AG04449 (cell line): ENCODE results near the gene RPL22.

ENCODE experiments used
- CTCF ChIA-PET: fragments of 350-600 bp; formaldehyde crosslinking; extraction: SDS; loops from one replicate; lab custom pipeline; 2021; ENCODE audit warnings: antibody characterized with exemption; lab: Yijun Ruan, JAX
- POLR2A ChIA-PET: fragments of 400-600, 350-600 bp; formaldehyde crosslinking; extraction: SDS; loops from one replicate; lab custom pipeline; 2020; ENCODE audit warnings: antibody characterized with exemption, inconsistent platforms; lab: Yijun Ruan, JAX
- DNase-seq: peaks from one replicate; pipeline ENCODE4 v3.0.0-alpha.2; 2010; ENCODE audit warnings: low read depth, low spot score
- H3K4me3 ChIP-seq: 2 replicates; pipeline ENCODE4 v1.5.1; 2011; ENCODE audit warnings: low read depth, mild to moderate bottlenecking, control low read depth, low read length
- TF ChIP-seq, protein P1 (sequence below): IDR thresholded peaks from one replicate; pipeline ENCODE4 v1.5.1; 2011; ENCODE audit warnings: mild to moderate bottlenecking, moderate library complexity, low read length, control low read depth, inconsistent platforms; ENCODE audit not compliant: insufficient read depth; ENCODE audit errors: missing control alignments

RPL22 gene

DNA sequence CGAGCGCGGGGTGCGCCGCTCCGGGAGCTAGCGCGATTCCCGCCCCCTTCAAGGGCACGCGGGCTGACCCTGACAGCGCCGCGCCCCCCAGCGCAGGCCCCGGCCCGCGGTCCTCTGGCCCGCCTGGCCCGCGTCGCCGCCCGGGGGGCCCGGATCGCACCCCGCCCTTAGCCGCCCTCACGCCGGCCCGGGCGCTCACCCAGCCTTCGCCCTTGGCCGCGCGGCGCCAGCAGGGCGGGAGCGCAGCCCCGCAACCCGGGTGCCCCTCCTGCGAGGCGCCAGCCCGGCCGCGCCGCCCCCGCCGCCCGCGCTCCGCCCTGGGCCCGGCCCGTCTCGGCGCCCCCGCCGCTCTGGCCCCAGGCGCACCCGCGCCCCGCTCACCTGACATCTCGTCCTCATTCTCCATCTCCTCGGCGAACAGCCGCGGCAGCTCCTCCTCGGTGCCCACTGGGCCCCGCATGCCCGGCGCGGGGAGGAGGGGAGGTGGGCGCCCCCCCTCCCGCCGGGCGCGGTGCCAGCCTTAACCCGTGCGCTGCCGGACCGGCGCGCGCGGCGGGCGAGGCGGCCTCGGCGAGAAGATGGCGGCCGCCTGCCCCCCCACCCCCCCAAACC, 19.7 kb downstream of the RPL22 start:
- TF ChIP-seq, protein P1, sequence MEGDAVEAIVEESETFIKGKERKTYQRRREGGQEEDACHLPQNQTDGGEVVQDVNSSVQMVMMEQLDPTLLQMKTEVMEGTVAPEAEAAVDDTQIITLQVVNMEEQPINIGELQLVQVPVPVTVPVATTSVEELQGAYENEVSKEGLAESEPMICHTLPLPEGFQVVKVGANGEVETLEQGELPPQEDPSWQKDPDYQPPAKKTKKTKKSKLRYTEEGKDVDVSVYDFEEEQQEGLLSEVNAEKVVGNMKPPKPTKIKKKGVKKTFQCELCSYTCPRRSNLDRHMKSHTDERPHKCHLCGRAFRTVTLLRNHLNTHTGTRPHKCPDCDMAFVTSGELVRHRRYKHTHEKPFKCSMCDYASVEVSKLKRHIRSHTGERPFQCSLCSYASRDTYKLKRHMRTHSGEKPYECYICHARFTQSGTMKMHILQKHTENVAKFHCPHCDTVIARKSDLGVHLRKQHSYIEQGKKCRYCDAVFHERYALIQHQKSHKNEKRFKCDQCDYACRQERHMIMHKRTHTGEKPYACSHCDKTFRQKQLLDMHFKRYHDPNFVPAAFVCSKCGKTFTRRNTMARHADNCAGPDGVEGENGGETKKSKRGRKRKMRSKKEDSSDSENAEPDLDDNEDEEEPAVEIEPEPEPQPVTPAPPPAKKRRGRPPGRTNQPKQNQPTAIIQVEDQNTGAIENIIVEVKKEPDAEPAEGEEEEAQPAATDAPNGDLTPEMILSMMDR = no peak
- H3K4me3 ChIP-seq = no peak overlapping the region
- ChIA-PET POLR2A (no interaction called here), CTCF (interaction anchor here (1.0 kb wide), 1 partner anchor 145 kb away, joined by 3 read pairs; no protein-coding TSS in a partner anchor)
- no peak for DNase-seq

DNA sequence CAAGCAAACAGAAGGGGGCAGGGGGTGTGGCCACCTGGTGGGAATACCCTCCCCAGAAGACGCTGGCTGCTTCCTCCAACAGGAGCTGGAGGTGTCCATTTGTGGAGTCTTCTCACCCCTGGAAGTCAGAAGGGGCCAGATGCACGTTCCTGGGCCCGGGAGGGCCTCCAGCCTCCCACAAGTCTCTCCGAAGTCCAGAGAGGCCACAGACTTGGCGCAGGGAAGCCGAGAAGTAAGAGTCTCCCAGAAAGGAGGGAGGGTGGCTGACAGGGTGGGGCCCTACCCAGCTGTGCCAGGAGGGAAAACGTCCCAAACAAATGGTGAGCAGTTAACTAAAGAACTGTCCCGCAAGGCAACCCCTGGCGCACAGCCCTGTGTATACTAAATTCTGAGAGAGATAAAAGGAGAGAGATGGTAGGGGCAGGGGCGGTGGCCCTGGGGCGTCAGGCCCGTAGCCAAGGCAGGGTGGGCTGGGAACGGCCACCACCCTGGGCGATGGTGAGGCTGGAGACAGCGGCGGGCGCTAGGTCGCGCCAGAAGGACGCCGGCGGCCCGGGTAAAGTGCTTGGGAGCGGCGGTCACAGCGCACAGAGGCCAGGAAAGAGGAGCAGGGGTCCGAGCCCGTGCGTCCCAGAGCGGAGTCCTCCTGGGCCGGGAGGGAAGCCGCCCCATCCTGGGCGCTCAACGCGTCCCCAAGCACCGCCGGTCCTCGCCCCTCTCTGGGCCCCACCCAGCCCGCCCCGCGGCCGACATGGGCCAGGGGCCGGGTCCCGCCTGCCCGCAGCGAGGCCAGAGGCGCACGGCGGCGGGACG, 20.4 kb downstream of the RPL22 start:
- TF ChIP-seq, protein P1 = no peak
- CTCF ChIA-PET = interaction anchor here (1.0 kb wide), 1 partner anchor 145 kb away, joined by 3 read pairs; no protein-coding TSS in a partner anchor
- H3K4me3 ChIP-seq = no peak overlapping the region
- no peak for DNase-seq
- POLR2A ChIA-PET = no interaction called here

DNA sequence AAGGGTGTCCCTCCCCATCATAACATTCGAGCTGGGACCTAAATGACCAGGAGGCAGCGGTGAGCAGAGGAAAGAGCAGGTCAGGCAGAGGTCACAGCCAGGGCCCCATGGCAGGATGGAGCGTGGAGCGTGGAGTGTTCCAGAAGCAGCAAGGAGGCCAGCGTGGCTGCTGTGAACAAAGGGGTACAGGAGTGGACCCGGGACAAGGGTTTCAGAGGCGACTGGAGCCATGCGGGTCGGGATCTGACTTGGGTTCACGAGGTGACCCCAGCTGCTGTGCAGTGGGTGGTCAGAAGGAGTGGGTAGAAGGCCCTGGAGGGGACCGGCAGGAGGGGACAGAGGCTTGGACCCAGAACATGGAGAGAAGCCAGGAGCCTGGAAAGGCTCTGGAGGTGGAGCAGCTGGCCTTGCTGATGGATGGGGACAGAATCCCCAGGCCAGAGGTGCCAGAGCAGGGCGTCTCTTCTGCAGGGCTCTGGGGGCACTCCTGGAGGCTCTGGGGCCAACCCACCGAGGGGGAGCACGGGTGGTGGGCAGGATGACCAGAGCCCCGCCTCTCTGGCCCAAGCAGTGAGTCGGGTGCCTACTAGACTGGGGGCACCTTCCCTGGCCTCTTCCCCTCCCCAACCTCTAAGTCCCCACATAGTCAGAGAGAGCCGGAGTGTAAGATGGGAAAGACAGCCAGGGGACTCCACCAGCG, 21.6 kb downstream of the RPL22 start:
- CTCF ChIA-PET = no interaction called here
- DNase-seq = no peak
- TF ChIP-seq, protein P1 = no peak
- H3K4me3 ChIP-seq = no peak overlapping the region
- POLR2A ChIA-PET = no interaction called here

DNA sequence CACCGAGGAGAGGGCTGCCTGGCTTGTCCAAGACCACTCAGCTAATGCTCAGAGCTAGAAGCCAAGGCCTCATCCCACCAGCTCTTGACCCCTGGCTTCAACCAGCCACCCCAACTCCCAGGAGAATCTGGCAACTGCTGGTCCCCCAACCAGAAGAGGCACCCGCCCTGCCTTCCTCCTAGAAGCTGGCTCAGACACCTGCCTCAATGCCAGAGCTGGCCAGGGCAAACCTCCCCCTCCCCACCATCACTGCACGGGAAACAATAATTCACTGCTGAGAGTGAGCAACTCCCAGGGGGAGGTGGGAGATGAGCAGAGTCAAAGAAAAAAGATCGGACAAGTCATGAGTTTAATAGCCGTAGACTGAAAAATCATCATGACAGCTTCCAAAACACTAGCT, 22.6 kb downstream of the RPL22 start:
- DNase-seq = no peak
- CTCF ChIA-PET = no interaction called here
- POLR2A ChIA-PET = no interaction called here
- no peak overlapping the region for H3K4me3 ChIP-seq
- TF ChIP-seq, protein P1 = no peak

DNA sequence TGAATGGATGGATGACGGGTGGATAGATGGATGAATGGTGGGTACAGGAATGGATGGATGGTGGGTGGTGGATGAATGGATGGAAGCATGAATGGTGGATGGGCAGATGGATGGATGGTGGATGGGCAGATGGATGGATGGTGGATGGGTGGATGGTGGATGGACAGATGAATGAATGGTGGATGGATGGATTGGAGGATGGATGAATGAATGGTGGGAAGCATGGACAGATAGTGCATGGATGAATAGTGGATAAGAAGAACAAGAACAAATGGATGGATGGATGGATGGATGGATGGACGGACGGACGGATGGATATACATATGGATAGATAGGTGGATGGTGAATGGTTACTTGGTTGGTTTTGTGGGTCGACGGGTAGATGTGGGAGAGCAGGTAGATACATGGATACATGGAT, 24.0 kb downstream of the RPL22 start:
- POLR2A ChIA-PET = no interaction called here
- CTCF ChIA-PET = no interaction called here
- TF ChIP-seq, protein P1 = no peak
- no peak for DNase-seq
- H3K4me3 ChIP-seq = no peak overlapping the region
